GM20000 (cell line): ENCODE data around the gene POLQ.
"Not testable (repeated sequence)": the region's sequence is repeated elsewhere in the genome, so short reads cannot be mapped to it uniquely, and the experiment has no call there.

Experiments
- DNase-seq: peaks from one replicate; pipeline ENCODE4 v3.0.0; 2012; ENCODE audit warnings: low spot score
- CTCF ChIP-seq: IDR thresholded peaks from 2 replicates; pipeline ENCODE4 v1.5.1; 2012; ENCODE audit warnings: mild to moderate bottlenecking, control low read depth; ENCODE audit errors: extremely low read depth, missing control alignments

POLQ gene

GRCh38 chr3:121545574-121546455 is at the start of gene POLQ:
Gene POLQ (minus strand): TSS chr3:121545988. CDS start chr3:121545877, 111 bp downstream.
- TF ChIP-seq CTCF = no peak
- peak; percentile 90 for DNase-seq

- DNase-seq = no peak
- no peak for TF ChIP-seq CTCF
Observed at GRCh38 chr3:121594850-121595249, 49.1 kb upstream of the POLQ start.

- DNase-seq = not testable (repeated sequence)
Observed at GRCh38 chr3:121593806-121594205, 48.0 kb upstream of the POLQ start.

- no peak for TF ChIP-seq CTCF
- no peak for DNase-seq
Observed at GRCh38 chr3:121592856-121593702, 47.3 kb upstream of the POLQ start, which contains the start of gene FBXO40. Gene FBXO40 (plus strand): TSS chr3:121593379. CDS start chr3:121620576, 27,197 bp downstream.

- no peak for DNase-seq
- TF ChIP-seq CTCF = no peak
Observed at GRCh38 chr3:121584418-121584817, 38.6 kb upstream of the POLQ start.

GRCh38 chr3:121581691-121582090 is 35.9 kb upstream of the POLQ start:
- no peak for TF ChIP-seq CTCF
- DNase-seq = no peak

- no peak for DNase-seq
- no peak for TF ChIP-seq CTCF
Observed at GRCh38 chr3:121574449-121574848, 28.7 kb upstream of the POLQ start.
